HCEC 1CT (cell line): Measurements from ENCODE around the gene LGALS1.
A peak's percentile ranks its signal among the peaks of the same experiment; 100 is the strongest.

Experiments
- DNase-seq: peaks from one replicate; pipeline ENCODE4 v3.0.0-alpha.2; 2017

LGALS1 gene

GRCh38 chr22:37674951-37675929 is at the start of gene LGALS1:
LGALS1 (plus strand) TSS chr22:37675636; CDS start chr22:37675703, 67 bp downstream.
- DNase-seq = peak; percentile 97

GRCh38 chr22:37625737-37626136 is 49.7 kb upstream of the LGALS1 start:
- DNase-seq = no peak

GRCh38 chr22:37626144-37626543 is 49.3 kb upstream of the LGALS1 start:
- no peak for DNase-seq

- no peak for DNase-seq
These were observed 48.8 kb upstream of the LGALS1 start for GRCh38 chr22:37626556-37627075.

- no peak for DNase-seq
These were observed 48.3 kb upstream of the LGALS1 start for GRCh38 chr22:37627121-37627520.

GRCh38 chr22:37627545-37627944 is 47.9 kb upstream of the LGALS1 start:
- DNase-seq = no peak

GRCh38 chr22:37628830-37629229 is 46.6 kb upstream of the LGALS1 start:
- DNase-seq = no peak

- DNase-seq = no peak
These were observed 45.5 kb upstream of the LGALS1 start for GRCh38 chr22:37629928-37630327.

GRCh38 chr22:37630839-37631435 is 44.5 kb upstream of the LGALS1 start:
- DNase-seq = no peak

- no peak for DNase-seq
These were observed 43.8 kb upstream of the LGALS1 start for GRCh38 chr22:37631448-37632173.

GRCh38 chr22:37632174-37633088 is 43.0 kb upstream of the LGALS1 start:
- DNase-seq = no peak

GRCh38 chr22:37633089-37633624 is 42.3 kb upstream of the LGALS1 start:
- DNase-seq = no peak

GRCh38 chr22:37633625-37634416 is 41.6 kb upstream of the LGALS1 start:
- peak; percentile 72 for DNase-seq

- DNase-seq = no peak
These were observed 41.0 kb upstream of the LGALS1 start for GRCh38 chr22:37634417-37634924.

- DNase-seq = no peak
These were observed 40.3 kb upstream of the LGALS1 start for GRCh38 chr22:37635157-37635556.

- peak; percentile 25 for DNase-seq
These were observed 39.1 kb upstream of the LGALS1 start for GRCh38 chr22:37636186-37636948.

- DNase-seq = no peak
These were observed 38.5 kb upstream of the LGALS1 start for GRCh38 chr22:37636949-37637273.

GRCh38 chr22:37638391-37639069 is 36.9 kb upstream of the LGALS1 start:
- DNase-seq = no peak

GRCh38 chr22:37639070-37639760 is 36.2 kb upstream of the LGALS1 start, which contains the start of gene SH3BP1:
SH3BP1 (plus strand) TSS chr22:37639669; CDS start chr22:37639788, 119 bp downstream.
- DNase-seq = no peak
